ENCODE measurements around the gene CCNYL1.
"Not testable (repeated sequence)": the region's sequence is repeated elsewhere in the genome, so short reads cannot be mapped to it uniquely, and the experiment has no call there.

The CCNYL1 gene

DNA sequence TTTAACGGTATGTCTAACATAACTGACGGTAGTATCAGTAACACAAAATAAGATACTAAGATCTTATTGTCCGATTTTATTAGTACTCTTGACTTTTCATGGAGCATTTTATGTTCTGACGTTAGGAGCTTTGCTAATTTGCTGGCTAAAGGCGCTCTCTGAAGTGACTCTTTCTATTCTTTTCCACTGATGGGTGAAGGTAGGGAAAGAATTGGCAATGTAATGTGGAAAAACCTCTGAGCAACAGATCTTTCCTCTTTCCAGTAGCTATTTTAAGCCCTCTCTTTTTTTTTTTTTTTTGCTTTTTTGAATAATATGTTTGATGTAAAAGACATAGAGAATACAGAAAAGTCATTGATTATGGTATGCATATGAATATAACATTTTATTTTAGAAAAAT, 4.6 kb downstream of the CCNYL1 start:
- TF ChIP-seq, protein P1, sequence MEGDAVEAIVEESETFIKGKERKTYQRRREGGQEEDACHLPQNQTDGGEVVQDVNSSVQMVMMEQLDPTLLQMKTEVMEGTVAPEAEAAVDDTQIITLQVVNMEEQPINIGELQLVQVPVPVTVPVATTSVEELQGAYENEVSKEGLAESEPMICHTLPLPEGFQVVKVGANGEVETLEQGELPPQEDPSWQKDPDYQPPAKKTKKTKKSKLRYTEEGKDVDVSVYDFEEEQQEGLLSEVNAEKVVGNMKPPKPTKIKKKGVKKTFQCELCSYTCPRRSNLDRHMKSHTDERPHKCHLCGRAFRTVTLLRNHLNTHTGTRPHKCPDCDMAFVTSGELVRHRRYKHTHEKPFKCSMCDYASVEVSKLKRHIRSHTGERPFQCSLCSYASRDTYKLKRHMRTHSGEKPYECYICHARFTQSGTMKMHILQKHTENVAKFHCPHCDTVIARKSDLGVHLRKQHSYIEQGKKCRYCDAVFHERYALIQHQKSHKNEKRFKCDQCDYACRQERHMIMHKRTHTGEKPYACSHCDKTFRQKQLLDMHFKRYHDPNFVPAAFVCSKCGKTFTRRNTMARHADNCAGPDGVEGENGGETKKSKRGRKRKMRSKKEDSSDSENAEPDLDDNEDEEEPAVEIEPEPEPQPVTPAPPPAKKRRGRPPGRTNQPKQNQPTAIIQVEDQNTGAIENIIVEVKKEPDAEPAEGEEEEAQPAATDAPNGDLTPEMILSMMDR (IDR thresholded peaks at IDR 0.05; ENCODE audit: low read length, missing control alignments), result no peak
- DNase-seq (ENCODE audit: low read depth), result no peak
- no peak overlapping the region for H3K4me3 ChIP-seq (replicated peaks; ENCODE audit: low read depth, low read length)

DNA sequence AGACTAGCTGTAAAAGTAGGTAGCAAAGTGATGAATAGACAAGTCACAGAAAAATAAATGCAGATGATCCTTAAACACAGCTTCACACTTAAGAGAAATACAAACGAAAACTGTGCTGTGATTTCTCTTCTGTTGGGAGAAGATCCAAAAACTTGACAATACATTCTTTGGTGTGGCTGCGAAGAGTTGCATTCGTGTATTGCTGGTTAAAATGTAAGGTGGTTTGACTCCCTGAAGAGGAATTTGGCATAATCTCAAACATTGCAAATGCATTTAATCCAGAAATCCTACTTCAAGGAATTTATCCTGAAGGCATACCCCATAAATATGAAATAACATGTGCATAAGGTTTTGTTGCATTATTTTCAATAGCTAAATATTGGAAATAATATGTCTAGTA, 7.1 kb downstream of the CCNYL1 start:
- H3K4me3 ChIP-seq (replicated peaks; ENCODE audit: low read depth, low read length), result no peak overlapping the region
- DNase-seq (ENCODE audit: low read depth), result no peak
- TF ChIP-seq, protein P1 (IDR thresholded peaks at IDR 0.05; ENCODE audit: low read length, missing control alignments), result no peak

DNA sequence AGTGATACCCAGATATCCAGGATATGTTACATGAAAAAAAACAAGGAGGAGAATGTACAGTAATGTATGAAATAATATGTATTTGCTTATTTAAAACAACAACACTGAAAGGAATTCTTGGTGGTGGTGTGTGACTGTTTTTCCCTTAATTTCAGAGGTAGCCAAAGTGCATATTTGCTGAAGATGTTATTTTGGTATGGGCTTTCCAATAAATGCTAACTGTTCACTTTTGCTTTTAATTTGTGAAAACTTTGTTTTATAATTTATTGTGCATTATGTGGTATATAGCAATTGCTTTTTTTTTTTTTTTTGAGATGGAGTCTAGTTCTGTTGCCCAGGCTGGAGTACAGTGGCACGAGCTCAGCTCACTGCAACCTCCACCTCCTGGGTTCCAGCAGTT, 7.6 kb downstream of the CCNYL1 start:
- DNase-seq (ENCODE audit: low read depth), result no peak
- TF ChIP-seq, protein P1 (IDR thresholded peaks at IDR 0.05; ENCODE audit: low read length, missing control alignments), result no peak
- H3K4me3 ChIP-seq (replicated peaks; ENCODE audit: low read depth, low read length), result no peak overlapping the region

DNA sequence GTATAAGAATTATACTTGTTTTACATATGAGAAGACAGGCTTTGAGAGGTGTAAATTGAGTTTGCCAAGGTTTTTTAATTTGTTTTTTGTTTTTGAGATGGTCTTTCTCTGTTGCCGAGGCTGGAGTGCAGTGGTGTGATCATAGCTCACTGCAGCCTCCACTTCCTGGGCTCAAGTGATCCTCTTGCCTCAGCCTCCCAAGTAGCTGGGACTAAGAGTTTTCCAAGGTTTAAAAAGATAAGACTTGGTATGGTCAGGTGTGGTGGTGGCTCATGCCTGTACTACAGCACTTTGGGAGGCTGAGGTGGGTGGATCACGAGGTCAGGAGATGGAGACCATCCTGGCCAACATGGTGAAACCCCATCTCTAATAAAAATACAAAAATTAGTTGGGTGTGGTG, 8.2 kb downstream of the CCNYL1 start:
- not testable (repeated sequence) for H3K4me3 ChIP-seq (replicated peaks; ENCODE audit: low read depth, low read length); DNase-seq (ENCODE audit: low read depth)

DNA sequence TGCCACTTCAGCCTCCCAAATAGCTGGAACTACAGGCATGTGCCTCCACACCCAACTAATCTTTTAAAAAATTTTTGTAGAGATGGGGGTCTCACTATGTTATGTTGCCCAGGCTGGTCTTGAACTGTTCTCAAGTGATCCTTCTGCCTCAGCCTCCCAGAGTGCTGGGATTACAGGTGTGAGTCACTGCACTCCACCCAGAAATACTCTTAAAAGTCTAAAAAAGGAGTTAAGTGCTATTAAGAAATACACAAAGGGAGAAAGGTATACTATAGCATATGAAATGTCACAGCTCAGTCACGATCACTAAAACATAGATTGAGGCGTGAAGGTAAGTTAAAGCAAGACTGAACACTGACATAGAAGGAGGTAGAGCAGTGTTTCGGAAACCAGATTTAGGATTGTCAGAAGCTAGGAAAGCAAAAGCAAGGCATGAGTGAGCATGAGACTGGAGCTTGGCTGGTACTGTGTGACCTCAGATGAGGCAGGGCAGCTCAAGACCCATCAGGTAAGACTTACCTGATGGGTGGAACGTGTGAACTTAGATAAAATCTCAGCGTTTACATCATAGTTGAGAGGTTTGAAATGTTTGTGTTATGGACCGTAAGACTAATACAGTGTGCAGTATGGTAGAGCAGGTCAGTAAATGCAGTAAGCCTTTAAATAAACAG, 9.2 kb downstream of the CCNYL1 start:
- no peak overlapping the region for H3K4me3 ChIP-seq (replicated peaks; ENCODE audit: low read depth, low read length)
- no peak for DNase-seq (ENCODE audit: low read depth)
- TF ChIP-seq, protein P1 (IDR thresholded peaks at IDR 0.05; ENCODE audit: low read length, missing control alignments), result no peak

DNA sequence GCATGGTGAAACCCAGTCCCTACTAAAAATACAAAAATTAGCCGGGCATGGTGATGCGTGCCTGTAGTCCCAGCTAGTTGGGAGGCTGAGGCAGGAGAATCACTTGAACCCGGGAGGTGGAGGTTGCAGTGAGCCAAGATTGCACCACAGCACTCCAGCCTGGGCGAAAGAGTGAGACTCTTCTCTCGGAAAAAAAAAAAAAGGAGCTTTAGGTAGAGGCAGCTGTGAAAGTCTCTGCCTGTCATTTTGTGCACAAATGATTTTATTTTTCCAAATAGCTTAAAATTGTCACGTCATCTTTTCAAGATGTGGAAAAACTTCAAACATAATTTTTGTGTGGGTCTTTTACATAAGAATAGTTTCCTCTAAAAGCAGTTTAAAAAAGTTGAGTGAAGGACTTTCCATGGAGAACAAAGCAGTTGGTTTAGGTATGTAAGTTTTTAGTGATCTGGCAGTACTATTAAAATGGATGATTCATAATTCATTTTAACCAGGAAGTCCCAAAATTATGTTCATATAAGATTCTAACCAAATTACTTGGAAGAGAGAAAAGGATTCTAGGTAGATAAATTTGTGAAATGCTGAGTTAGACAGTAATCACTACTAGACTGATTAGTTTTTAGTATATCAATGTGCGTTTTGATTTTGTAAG, 11.5 kb downstream of the CCNYL1 start:
- TF ChIP-seq, protein P1 (IDR thresholded peaks at IDR 0.05; ENCODE audit: low read length, missing control alignments), result no peak
- no peak for DNase-seq (ENCODE audit: low read depth)
- H3K4me3 ChIP-seq (replicated peaks; ENCODE audit: low read depth, low read length), result no peak overlapping the region

DNA sequence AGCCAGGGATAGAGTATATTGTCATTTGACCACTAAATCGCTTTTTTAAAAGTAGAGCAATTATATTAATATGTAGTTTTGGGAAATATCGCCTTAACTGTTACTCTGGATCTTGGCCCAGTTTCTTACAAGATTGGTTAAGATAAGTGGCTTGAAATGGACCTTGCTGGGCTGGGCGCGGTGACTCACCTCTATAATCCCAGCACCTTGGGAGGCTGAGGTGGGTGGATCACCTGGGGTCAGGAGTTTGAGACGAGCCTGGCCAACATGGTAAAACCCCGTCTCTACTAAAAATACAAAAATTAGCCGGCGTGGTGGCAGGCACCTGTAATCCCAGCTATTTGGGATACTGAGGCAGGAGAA, 12.0 kb downstream of the CCNYL1 start:
- DNase-seq (ENCODE audit: low read depth); H3K4me3 ChIP-seq (replicated peaks; ENCODE audit: low read depth, low read length): not testable (repeated sequence)

DNA sequence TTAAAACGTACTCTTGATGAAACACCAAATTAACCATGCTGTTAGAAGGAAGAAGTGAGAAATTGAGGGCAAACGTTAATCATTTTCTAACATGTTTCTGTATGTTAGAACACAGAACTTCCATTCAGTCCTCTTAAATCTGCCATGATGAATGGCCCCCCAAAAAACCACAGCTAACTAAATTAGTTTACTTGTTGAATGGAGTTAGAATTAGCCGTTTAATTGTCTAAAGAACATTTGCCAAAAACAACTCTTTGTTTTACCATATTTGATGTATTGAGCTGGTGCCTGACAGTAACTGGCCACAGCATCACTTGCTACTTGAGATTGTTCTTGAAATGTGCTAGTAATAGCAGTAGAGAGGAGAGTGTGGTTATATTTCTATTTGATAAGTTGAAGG, 12.7 kb downstream of the CCNYL1 start:
- no peak for DNase-seq (ENCODE audit: low read depth)
- H3K4me3 ChIP-seq (replicated peaks; ENCODE audit: low read depth, low read length), result no peak overlapping the region
- TF ChIP-seq, protein P1 (IDR thresholded peaks at IDR 0.05; ENCODE audit: low read length, missing control alignments), result no peak
